HS-5 (cell line): ENCODE results near the gene STT3B.
"Not testable (repeated sequence)": the region's sequence is repeated elsewhere in the genome, so short reads cannot be mapped to it uniquely, and the experiment has no call there.

Experiments used
- DNase-seq: peaks from one replicate; pipeline ENCODE4 v3.0.0-alpha.2; 2012; ENCODE audit warnings: low read depth

STT3B gene

GRCh38 chr3:31532587-31533168, at the start of gene STT3B:
Gene STT3B, plus strand, starts transcription at chr3:31532925. Its CDS starts 74 bp downstream, at chr3:31532999.
- DNase-seq = no peak

- no peak for DNase-seq
Measured at GRCh38 chr3:31483776-31484175, 48.9 kb upstream of the STT3B start.

GRCh38 chr3:31485196-31485595, 47.5 kb upstream of the STT3B start:
- no peak for DNase-seq

- no peak for DNase-seq
Measured at GRCh38 chr3:31486865-31487533, 45.7 kb upstream of the STT3B start.

- no peak for DNase-seq
Measured at GRCh38 chr3:31488475-31489017, 44.2 kb upstream of the STT3B start.

- DNase-seq = no peak
Measured at GRCh38 chr3:31490502-31490901, 42.2 kb upstream of the STT3B start.

GRCh38 chr3:31491660-31492059, 41.1 kb upstream of the STT3B start:
- no peak for DNase-seq

- DNase-seq = no peak
Measured at GRCh38 chr3:31493149-31493548, 39.6 kb upstream of the STT3B start.

- peak; percentile 29 for DNase-seq
Measured at GRCh38 chr3:31495971-31496665, 36.6 kb upstream of the STT3B start.

GRCh38 chr3:31498791-31499190, 33.9 kb upstream of the STT3B start:
- DNase-seq = no peak

GRCh38 chr3:31499281-31499680, 33.4 kb upstream of the STT3B start:
- DNase-seq = no peak

GRCh38 chr3:31502803-31503221, 29.9 kb upstream of the STT3B start:
- DNase-seq = no peak

- DNase-seq = no peak
Measured at GRCh38 chr3:31503456-31503855, 29.3 kb upstream of the STT3B start.

GRCh38 chr3:31504230-31504629, 28.5 kb upstream of the STT3B start:
- no peak for DNase-seq

- DNase-seq = no peak
Measured at GRCh38 chr3:31505371-31506048, 27.2 kb upstream of the STT3B start.

GRCh38 chr3:31506515-31506914, 26.2 kb upstream of the STT3B start:
- DNase-seq = not testable (repeated sequence)

- DNase-seq = no peak
Measured at GRCh38 chr3:31508452-31509146, 24.1 kb upstream of the STT3B start.

- DNase-seq = no peak
Measured at GRCh38 chr3:31509147-31509728, 23.5 kb upstream of the STT3B start.

- no peak for DNase-seq
Measured at GRCh38 chr3:31514570-31514969, 18.2 kb upstream of the STT3B start.

- no peak for DNase-seq
Measured at GRCh38 chr3:31515486-31516284, 17.0 kb upstream of the STT3B start.

GRCh38 chr3:31516757-31517156, 16.0 kb upstream of the STT3B start:
- no peak for DNase-seq
